Kidney (tissue), 22 donors: ENCODE results near the gene GADD45B. TPM values are rescaled to one million over a fixed set of nuclear protein-coding genes. Genes with fewer than 3 reads are reported as not detected.
A peak's percentile ranks its signal among the peaks of the same experiment; 100 is the strongest.

ENCODE experiments used
- DNase-seq, 5 donors: peaks; one replicate each; pipeline ENCODE4 v3.0.0-alpha.2; 2013 to 2020
- FAIRE-seq: peaks from 2 replicates; lab custom pipeline; 2012; peaks lifted over from hg19 to GRCh38; lab: Jason Lieb, UNC
- H3K27ac ChIP-seq, 2 donors: one replicate each; pipeline ENCODE4 v1.7.0; 2013; ENCODE audit warnings: low read depth in 2 of 2, low read length in 2 of 2, inconsistent platforms in 1 of 2
- H3K27me3 ChIP-seq: one replicate; pipeline ENCODE4 v1.7.1; 2013; ENCODE audit warnings: low read length, inconsistent platforms; ENCODE audit not compliant: control insufficient read depth, insufficient read depth
- H3K36me3 ChIP-seq, 3 donors: one replicate each; pipeline versions ENCODE4 v1.7.0 to v1.7.1; 2013; ENCODE audit warnings: low read length in 3 of 3, control low read depth in 1 of 3, inconsistent platforms in 1 of 3; ENCODE audit not compliant: insufficient read depth in 3 of 3, control insufficient read depth in 2 of 3
- H3K4me1 ChIP-seq, 3 donors: one replicate each; pipeline versions ENCODE4 v1.7.0 to v1.7.1; 2013; ENCODE audit warnings: low read length in 3 of 3, inconsistent platforms in 1 of 3, low read depth in 1 of 3; ENCODE audit not compliant: control insufficient read depth in 2 of 3, insufficient read depth in 2 of 3
- H3K4me3 ChIP-seq, 3 donors: one replicate each; pipeline versions ENCODE4 v1.7.0 to v1.8.1; 2013; ENCODE audit warnings: low read length in 3 of 3, control low read depth in 1 of 3, inconsistent platforms in 1 of 3
- H3K9ac ChIP-seq, 3 donors: one replicate each; pipeline versions ENCODE4 v1.7.0 to v1.7.1; 2013; ENCODE audit warnings: low read length in 3 of 3, control low read depth in 1 of 3, inconsistent platforms in 1 of 3
- H3K9me3 ChIP-seq, 3 donors: one replicate each; pipeline versions ENCODE4 v1.7.0 to v1.7.1; 2013; ENCODE audit warnings: low read length in 3 of 3, control low read depth in 1 of 3, inconsistent platforms in 1 of 3; ENCODE audit not compliant: control insufficient read depth in 2 of 3, insufficient read depth in 1 of 3
- intact Hi-C: fragments of 100-400 bp; cut with DNase I; formaldehyde crosslinking; loops from one replicate; pipeline ENCODE4 v1.11.1; 2022
- long read RNA-seq, 10 donors: library from polyadenylated mRNA in 1 of 10; unstranded in 1 of 10; transcript quantifications; one replicate each; pipeline ENCODE4 v2.0.0 and lab custom pipeline, GENCODE V29; 2021 to 2026
- polyA plus RNA-seq: library from polyadenylated mRNA; stranded (reverse); fragments of 350-450 nt; fragmentation: Illumina TruSeq; extraction: RNeasy Lipid Tissue Mini Kit (QIAGEN cat#74804); gene quantifications from one replicate; pipeline ENCODE4 v1.2.3, GENCODE V29; 2014; ENCODE audit warnings: low read depth, low replicate concordance; ENCODE audit not compliant: insufficient read depth
- total RNA-seq: library from RNA; stranded (reverse); fragmentation: NEBNext Ultra II Directional; extraction: Animal tissue kit (Norgen Biotek cat#: 25700); gene quantifications from one replicate; pipeline ENCODE4 v1.2.1, GENCODE V29; 2021
- TF ChIP-seq, protein P1 (sequence below): IDR thresholded peaks from 3 replicates; pipeline ENCODE4 v1.5.1; 2012; ENCODE audit warnings: mild to moderate bottlenecking, moderate library complexity, borderline replicate concordance; ENCODE audit not compliant: insufficient read depth; ENCODE audit errors: extremely low read depth
- donor health status: control.
- donor health status: control.
- donor health status: control.
- donor health status: control.
- donor health status: control.
- donor health status: DM: yes; HTN: yes; CAD: no.
- donor health status: Normal renal cell carcinoma (clear cell type).

The GADD45B gene, protein sequence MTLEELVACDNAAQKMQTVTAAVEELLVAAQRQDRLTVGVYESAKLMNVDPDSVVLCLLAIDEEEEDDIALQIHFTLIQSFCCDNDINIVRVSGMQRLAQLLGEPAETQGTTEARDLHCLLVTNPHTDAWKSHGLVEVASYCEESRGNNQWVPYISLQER
- total RNA-seq = 88.5 TPM
- 149 TPM for polyA plus RNA-seq
- long read RNA-seq, donor 1, partial matches to known transcripts = 0 of 2 reads
- long read RNA-seq, donor 1, other reads (novel, unspliced or antisense) = 0 of 2 reads
- long read RNA-seq, donor 2, transcript GADD45B-201 (4 exons, 1,373 nt) = major isoform, 5 of 5 reads
- long read RNA-seq, donor 2, partial matches to known transcripts = 0 of 5 reads
- long read RNA-seq, donor 2, other reads (novel, unspliced or antisense) = 0 of 5 reads
- long read RNA-seq, donor 3, transcript GADD45B-201 (4 exons, 1,373 nt) = major isoform, 6 of 10 reads
- long read RNA-seq, donor 3, partial matches to known transcripts = 0 of 10 reads
- long read RNA-seq, donor 3, other reads (novel, unspliced or antisense) = 0 of 10 reads
- long read RNA-seq, donor 4, partial matches to known transcripts = 0 of 3 reads
- long read RNA-seq, donor 4, other reads (novel, unspliced or antisense) = 0 of 3 reads
- long read RNA-seq, donor 5, partial matches to known transcripts = 0 of 1 reads
- long read RNA-seq, donor 5, other reads (novel, unspliced or antisense) = 0 of 1 reads
- long read RNA-seq, donor 6, partial matches to known transcripts = 0 of 5 reads
- long read RNA-seq, donor 6, other reads (novel, unspliced or antisense) = 0 of 5 reads
- long read RNA-seq, donor 7, transcript GADD45B-201 (4 exons, 1,373 nt) = major isoform, 17 of 32 reads
- long read RNA-seq, donor 7, partial matches to known transcripts = 3 of 32 reads
- long read RNA-seq, donor 7, other reads (novel, unspliced or antisense) = 10 of 32 reads
- long read RNA-seq, donor 8, partial matches to known transcripts = 0 of 4 reads
- long read RNA-seq, donor 8, other reads (novel, unspliced or antisense) = 0 of 4 reads
- long read RNA-seq, donor 9, partial matches to known transcripts = 0 of 3 reads
- long read RNA-seq, donor 9, other reads (novel, unspliced or antisense) = 0 of 3 reads
- long read RNA-seq, donor 10, transcript GADD45B-201 (4 exons, 1,373 nt) = major isoform, 5 of 5 reads
- long read RNA-seq, donor 10, partial matches to known transcripts = 0 of 5 reads
- long read RNA-seq, donor 10, other reads (novel, unspliced or antisense) = 0 of 5 reads

- Histone ChIP-seq H3K27me3 (no peaks in the 10 kb centered on the region), H3K36me3 (peaks cover 0 to 9% (median 4%) of the 10 kb centered on the region in 3 donors), H3K27ac (peak within 1 kb of the TSS; percentile 96 to 98), H3K9me3 (no peaks in the 10 kb centered on the region), H3K4me3 (peak within 1 kb of the TSS; percentile 74 to 99 (median 99)), H3K9ac (peak within 1 kb of the TSS; percentile 69 to 98 (median 87)), H3K4me1 (peaks cover 0 to 13% (median 0%) of the 10 kb centered on the region in 3 donors)
- DNase-seq (peak; percentile 97 to 99 (median 98)), FAIRE-seq (peak; percentile 93)
- TF ChIP-seq, protein P1, sequence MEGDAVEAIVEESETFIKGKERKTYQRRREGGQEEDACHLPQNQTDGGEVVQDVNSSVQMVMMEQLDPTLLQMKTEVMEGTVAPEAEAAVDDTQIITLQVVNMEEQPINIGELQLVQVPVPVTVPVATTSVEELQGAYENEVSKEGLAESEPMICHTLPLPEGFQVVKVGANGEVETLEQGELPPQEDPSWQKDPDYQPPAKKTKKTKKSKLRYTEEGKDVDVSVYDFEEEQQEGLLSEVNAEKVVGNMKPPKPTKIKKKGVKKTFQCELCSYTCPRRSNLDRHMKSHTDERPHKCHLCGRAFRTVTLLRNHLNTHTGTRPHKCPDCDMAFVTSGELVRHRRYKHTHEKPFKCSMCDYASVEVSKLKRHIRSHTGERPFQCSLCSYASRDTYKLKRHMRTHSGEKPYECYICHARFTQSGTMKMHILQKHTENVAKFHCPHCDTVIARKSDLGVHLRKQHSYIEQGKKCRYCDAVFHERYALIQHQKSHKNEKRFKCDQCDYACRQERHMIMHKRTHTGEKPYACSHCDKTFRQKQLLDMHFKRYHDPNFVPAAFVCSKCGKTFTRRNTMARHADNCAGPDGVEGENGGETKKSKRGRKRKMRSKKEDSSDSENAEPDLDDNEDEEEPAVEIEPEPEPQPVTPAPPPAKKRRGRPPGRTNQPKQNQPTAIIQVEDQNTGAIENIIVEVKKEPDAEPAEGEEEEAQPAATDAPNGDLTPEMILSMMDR = no peak
- intact Hi-C loops = no loop called here
Observed at GRCh38 chr19:2475702-2476450, at the start of gene GADD45B. Gene GADD45B, plus strand, starts transcription at chr19:2476127. Its CDS starts 232 bp downstream, at chr19:2476359.

- peaks cover 0 to 11% (median 8%) of the 10 kb centered on the region in 3 donors for H3K4me1 ChIP-seq
- H3K9ac ChIP-seq = peak overlapping the region; percentile 23 to 79 (median 73)
- H3K27ac ChIP-seq = peak overlapping the region; percentile 99 to 100
Observed at GRCh38 chr19:2426611-2427428, 49.1 kb upstream of the GADD45B start.

More at GRCh38 chr19:2426611-2427428, 49.1 kb upstream of the GADD45B start:
- FAIRE-seq (no peak), DNase-seq (peak; percentile 35 to 87 (median 53))
- intact Hi-C loops = no loop called here
- Histone ChIP-seq H3K9me3 (no peaks in the 10 kb centered on the region), H3K4me3 (peak overlapping the region; percentile 67 to 82 (median 75)), H3K36me3 (no peaks in the 10 kb centered on the region), H3K27me3 (no peaks in the 10 kb centered on the region)
- TF ChIP-seq, protein P1 = no peak
